GM23338 (cell line): Measurements from ENCODE around the gene GSS.

ENCODE experiments used
- CTCF ChIP-seq, 2 experiments: fragments of 200-600 bp in 1 of 2; sonication (generic) in 1 of 2; conservative IDR thresholded peaks; 2 replicates each; pipeline versions ENCODE4 v1.5.1 to v1.6.1; 2016 to 2017; ENCODE audit warnings: antibody characterized with exemption in 2 of 2, low read depth in 2 of 2, mild to moderate bottlenecking in 2 of 2, moderate library complexity in 1 of 2
- EZH2 ChIP-seq: fragments of 200-600 bp; sonication (generic); IDR thresholded peaks from one replicate; pipeline ENCODE4 v1.8.0; 2017; ENCODE audit warnings: antibody characterized with exemption, mild to moderate bottlenecking, low read depth; ENCODE audit not compliant: unreplicated experiment
- EZH2phosphoT487 ChIP-seq: fragments of 200-600 bp; sonication (generic); IDR thresholded peaks from one replicate; pipeline ENCODE4 v1.8.1; 2018; ENCODE audit warnings: antibody characterized with exemption; ENCODE audit not compliant: unreplicated experiment
- POLR2AphosphoS5 ChIP-seq: IDR thresholded peaks from 2 replicates; pipeline ENCODE4 v1.6.1; 2016; ENCODE audit warnings: antibody characterized with exemption, low read depth
- REST ChIP-seq: IDR thresholded peaks from one replicate; pipeline ENCODE4 v1.6.1; 2018; ENCODE audit warnings: antibody characterized with exemption; ENCODE audit not compliant: unreplicated experiment

- TF ChIP-seq CTCF (conservative IDR thresholded peaks at IDR 0.05; ENCODE audit: low read depth in 2 of 2) (no peak), EZH2 (no peak), REST (no peak), EZH2phosphoT487 (no peak), POLR2AphosphoS5 (no peak)
These were observed 23.8 kb downstream of the GSS start for GRCh38 chr20:34931771-34932170.
